Measurements from ENCODE around the gene MIA. TPM values are rescaled to one million over a fixed set of nuclear protein-coding genes. Genes with fewer than 3 reads are reported as not detected.

MIA gene
- total and polyA plus RNA-seq, 2 of the 4 experiments (the other 2 are of a cell fraction) = 0.44 TPM; not detected in 1

DNA sequence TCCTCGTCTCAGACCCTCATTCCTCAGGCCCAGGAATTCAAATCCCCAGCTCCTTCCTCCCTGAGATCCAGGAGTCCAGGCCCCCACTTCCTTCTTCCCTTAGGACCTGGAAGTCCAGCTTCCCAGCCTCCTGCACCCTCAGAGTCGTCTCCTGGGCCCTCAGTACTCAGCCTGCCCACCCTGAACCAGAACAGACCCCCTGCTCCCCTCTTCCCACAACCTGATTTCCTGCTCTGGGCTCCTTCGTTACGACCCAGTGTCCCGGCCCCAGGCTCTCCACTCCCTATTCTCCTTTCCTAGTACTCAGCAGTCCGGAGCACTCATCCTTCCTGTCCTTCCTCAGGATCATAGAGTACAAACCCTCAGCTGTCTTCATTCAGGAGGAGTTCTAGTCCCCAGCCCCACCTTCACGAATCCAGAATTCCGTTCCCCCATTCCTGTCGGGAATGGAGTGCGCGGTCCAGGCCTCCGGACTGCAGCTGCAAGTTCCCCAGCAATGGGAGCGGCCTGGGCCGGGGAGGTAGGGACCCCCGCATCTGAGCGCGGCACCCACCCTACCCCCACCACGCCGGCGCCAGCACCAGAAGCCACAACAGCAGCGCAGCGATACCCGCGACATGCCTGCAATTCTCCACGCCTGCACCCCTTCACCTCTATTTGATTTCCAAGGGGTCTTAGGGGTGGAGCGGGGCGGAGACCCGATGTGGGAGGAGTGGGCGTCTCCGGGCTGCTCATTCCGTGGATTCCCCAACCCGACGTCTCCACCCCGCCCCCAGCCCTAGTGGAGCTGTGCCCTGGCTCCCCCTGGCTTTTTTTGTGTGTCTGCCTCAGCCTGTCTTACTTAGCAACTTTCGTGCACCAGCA is 36.4 kb downstream of the MIA start:
- H2BK120ac ChIP-seq (ENCODE audit: low read depth, low read length) = no peak overlapping the region
- DNase-seq = no peak
- CTCF ChIA-PET = no interaction called here
- H2AK9ac ChIP-seq (replicated peaks; ENCODE audit: low read depth, low read length, poor library complexity) = no peak overlapping the region
- H2BK5ac ChIP-seq (ENCODE audit: low read depth, low read length, poor library complexity, severe bottlenecking) = no peak overlapping the region
- POLR2A ChIA-PET (ENCODE audit: unreplicated experiment) = interaction anchor here (0.6 kb wide), 1 partner anchor 9 kb away, joined by 4 read pairs; no protein-coding TSS in a partner anchor
- no peak for ATAC-seq (ENCODE audit: low read depth)
- H2BK15ac ChIP-seq (ENCODE audit: low read depth, low read length) = no peak overlapping the region; the same call in 2 of the 3 replicates
- peak overlapping the region; percentile 54; the same call in 1 of the 2 replicates for H2AK5ac ChIP-seq (ENCODE audit: low read depth, low read length)
- no peak overlapping the region for H3K56ac ChIP-seq (ENCODE audit: extremely low read depth, insufficient read depth, low read length)
- dilution Hi-C loops (cut with HindIII; ENCODE audit: low sequenced_read_pairs, unreplicated experiment) (no loop called here), in situ Hi-C loops (cut with MboI; ENCODE audit: low sequenced_read_pairs) (no loop called here), intact Hi-C loops (cut with micrococcal nuclease) (no loop called here)
- BruUV-seq (replicated peaks) = no TSS peak
- TF ChIP-seq RFX5 (IDR thresholded peaks at IDR 0.05; ENCODE audit: low read depth, low read length) = no peak
- no peak for TF ChIP-seq CHD1 (IDR thresholded peaks at IDR 0.05; ENCODE audit: low read depth, low read length)
- no peak for TF ChIP-seq NFE2L2 (IDR thresholded peaks at IDR 0.05; ENCODE audit: low read depth, low read length)
- TF ChIP-seq CEBPB (IDR thresholded peaks at IDR 0.05; ENCODE audit: low read depth, low read length) = no peak
- no peak for TF ChIP-seq SMC3 (IDR thresholded peaks at IDR 0.05; ENCODE audit: low read depth, low read length)
- TF ChIP-seq, protein P1, sequence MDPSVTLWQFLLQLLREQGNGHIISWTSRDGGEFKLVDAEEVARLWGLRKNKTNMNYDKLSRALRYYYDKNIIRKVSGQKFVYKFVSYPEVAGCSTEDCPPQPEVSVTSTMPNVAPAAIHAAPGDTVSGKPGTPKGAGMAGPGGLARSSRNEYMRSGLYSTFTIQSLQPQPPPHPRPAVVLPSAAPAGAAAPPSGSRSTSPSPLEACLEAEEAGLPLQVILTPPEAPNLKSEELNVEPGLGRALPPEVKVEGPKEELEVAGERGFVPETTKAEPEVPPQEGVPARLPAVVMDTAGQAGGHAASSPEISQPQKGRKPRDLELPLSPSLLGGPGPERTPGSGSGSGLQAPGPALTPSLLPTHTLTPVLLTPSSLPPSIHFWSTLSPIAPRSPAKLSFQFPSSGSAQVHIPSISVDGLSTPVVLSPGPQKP (IDR thresholded peaks at IDR 0.05; ENCODE audit: borderline replicate concordance, low read depth, low read length) = no peak
- H3K18ac ChIP-seq (ENCODE audit: low read depth, low read length) = 0 out of 2 replicates have a peak overlapping the region, but pooled peaks have one; percentile 42
- H4K20me1 ChIP-seq (ENCODE audit: insufficient read depth, low read length) = peaks cover 30% of the 10 kb centered on the region
- peak overlapping the region; percentile 55; the same call in 1 of the 2 replicates for H3K23ac ChIP-seq (ENCODE audit: low read depth, low read length)
- peak overlapping the region; percentile 56 for H3K4me2 ChIP-seq (ENCODE audit: low read depth, low read length)
- H2AFZ ChIP-seq (replicated peaks; ENCODE audit: low read length, poor library complexity) = peak overlapping the region; percentile 18
- 0 out of 2 replicates have a peak, but pooled peaks cover 4% of the 10 kb centered on the region for H3K9me1 ChIP-seq (ENCODE audit: insufficient read depth, low read length)
- WGBS, 2 experiments (ENCODE audit: extremely low coverage in 2 of 2, insufficient read length in 1 of 2) = 33% methylated on average over 3 of the region's 35 CpGs; no CpG with 5 or more reads in 1 of the 2 experiments
- H4K91ac ChIP-seq (ENCODE audit: insufficient read depth, low read depth, low read length) = no peak overlapping the region
- peak overlapping the region; percentile 47; the same call in 1 of the 2 replicates for H3K4ac ChIP-seq (ENCODE audit: low read depth, low read length)
- H3K14ac ChIP-seq (replicated peaks; ENCODE audit: low read depth, low read length) = peak overlapping the region; percentile 63
- peak overlapping the region; percentile 35; the same call in 1 of the 2 replicates for H3K27ac ChIP-seq (ENCODE audit: insufficient read depth, low read length)
- peak overlapping the region; percentile 41 to 61; a peak in 3 of 4 replicates for H4K8ac ChIP-seq (ENCODE audit: low read depth in 2 of 2, low read length in 2 of 2)
- H4K5ac ChIP-seq (ENCODE audit: low read depth, low read length) = 0 out of 2 replicates have a peak overlapping the region, but pooled peaks have one; percentile 30
- H3K79me1 ChIP-seq (ENCODE audit: low read depth in 1 of 2, low read length in 2 of 2) = peaks cover 21 to 41% of the 10 kb centered on the region in 2 experiments
- no peaks in the 10 kb centered on the region for H3K27me3 ChIP-seq (ENCODE audit: control insufficient read depth, insufficient read depth, low read length)
- no peak overlapping the region; the same call in 1 of the 2 replicates for H3K4me3 ChIP-seq (ENCODE audit: insufficient read depth, low read depth, low read length)
- H3K4me1 ChIP-seq (ENCODE audit: control insufficient read depth, insufficient read depth, low read length) = peaks cover 8% of the 10 kb centered on the region
- H3K9ac ChIP-seq (ENCODE audit: low read depth, low read length) = no peak overlapping the region; the same call in 1 of the 2 replicates
- H2BK20ac ChIP-seq (ENCODE audit: low read depth, low read length) = no peak overlapping the region
- H3K9me3 ChIP-seq (ENCODE audit: control insufficient read depth, insufficient read depth, low read length) = no peaks in the 10 kb centered on the region
- H3K36me3 ChIP-seq (ENCODE audit: control insufficient read depth, insufficient read depth, low read length) = peaks cover 29% of the 10 kb centered on the region; the same call in 1 of the 2 replicates
